Motor neuron (in vitro differentiated cells): ENCODE measurements around the gene FLT1. TPM values are rescaled to one million over a fixed set of nuclear protein-coding genes. Genes with fewer than 3 reads are reported as not detected.
A peak's percentile ranks its signal among the peaks of the same experiment; 100 is the strongest.

Experiments used
- ATAC-seq, 8 experiments: fragments of 200-7000 bp; cut with Tn5 transposase; replicated peaks in 6 of 8; 2 replicates each; pipeline ENCODE4 v1.8.0; 2021; ENCODE audit warnings: mild to moderate bottlenecking in 8 of 8, moderate library complexity in 8 of 8
- H3K27ac ChIP-seq, 2 donors: fragments of 250-450 bp; sonication (Bioruptor Pico); 2 replicates each; pipeline ENCODE4 v1.9.0; 2021; ENCODE audit warnings: antibody characterized with exemption in 2 of 2, mild to moderate bottlenecking in 2 of 2, moderate library complexity in 1 of 2
- H3K4me1 ChIP-seq, 2 donors: fragments of 250-450 bp; sonication (Bioruptor Pico); replicated peaks in 1 of 2; 2 replicates each; pipeline ENCODE4 v1.6.1; 2021; ENCODE audit warnings: antibody characterized with exemption in 2 of 2, mild to moderate bottlenecking in 2 of 2, moderate library complexity in 1 of 2
- H3K4me3 ChIP-seq, 5 donors: fragments of 250-450 bp; sonication (Bioruptor Pico); 2 replicates each; pipeline ENCODE4 v1.9.0; 2021; ENCODE audit warnings: antibody characterized with exemption in 5 of 5, mild to moderate bottlenecking in 5 of 5, moderate library complexity in 4 of 5
- WGBS, 10 experiments: fragments of 450-650 bp; shearing (Covaris generic); methylation state at CpG; one replicate each; pipeline ENCODE4 v1.0.0; 2022; 5-methylcytosine and 5-hydroxymethylcytosine counted together
- in situ Hi-C, 9 experiments: fragments of 400-800 bp; cut with MboI; loops; one replicate each; pipeline ENCODE4 v1.15.0; 2021; ENCODE audit warnings: low sequenced_read_pairs in 9 of 9, low pct_unique_long_range_greater_than_20kb in 2 of 9; ENCODE audit not compliant: unreplicated experiment in 9 of 9
- total RNA-seq, 8 experiments: library from RNA; unstranded; fragments of 300-600 nt; gene quantifications; 2 replicates each; pipeline versions ENCODE4 v1.2.3 to v1.2.4, GENCODE V29; 2022

FLT1 gene
- total RNA-seq, 8 experiments from 2014 or later = 0.11 to 43.8 (median 0.88) TPM

DNA sequence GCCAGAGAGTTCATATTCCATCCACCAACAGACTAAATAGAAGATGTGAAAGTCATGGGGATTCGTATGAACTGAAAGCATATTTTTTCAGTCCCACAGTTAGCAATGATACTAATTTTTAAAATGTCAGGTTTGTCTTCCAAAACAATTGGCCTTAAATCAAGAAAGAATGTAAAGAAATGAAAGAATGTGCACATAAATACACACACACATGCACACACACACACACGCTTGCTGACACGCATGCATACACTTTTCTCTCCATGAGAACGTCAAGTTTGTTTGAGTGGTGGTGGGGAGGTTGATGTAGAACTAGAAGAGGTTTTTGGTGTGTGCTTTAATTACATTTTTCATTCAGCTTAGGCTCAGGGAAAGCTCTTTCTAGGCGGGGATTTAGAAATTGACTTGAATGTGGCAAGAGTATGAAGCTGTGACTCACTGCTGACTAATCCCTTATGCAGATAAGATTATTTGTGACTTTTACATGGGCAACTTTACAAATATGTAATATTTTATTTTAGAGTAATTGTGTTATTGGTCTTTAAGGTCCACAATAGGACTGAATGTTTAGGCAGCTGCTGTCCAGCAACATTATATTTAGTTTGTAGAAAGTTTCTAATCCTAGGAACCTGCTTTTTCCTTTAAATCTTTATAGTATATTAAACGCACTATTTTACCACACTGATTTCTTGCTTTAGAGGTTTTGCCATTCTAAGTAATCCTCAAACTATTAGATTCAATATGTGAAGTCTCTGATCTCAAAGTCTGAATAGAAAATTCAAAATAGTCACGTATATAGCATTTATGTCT, 18.8 kb downstream of the FLT1 start:
- Histone ChIP-seq H3K4me3 (no peak overlapping the region), H3K27ac (no peak overlapping the region), H3K4me1 (peaks cover 8 to 13% of the 10 kb centered on the region in 2 donors)
- ATAC-seq = peak in 5 of 8 experiments; percentile 53 to 73 (median 72)
- in situ Hi-C loops = loop anchor here in 1 of 9 experiments (25.0 kb wide), 1 partner anchor 139 kb away; no protein-coding TSS in a partner anchor
- WGBS, 10 experiments = 5 to 93% (median 67%) methylated on average over 3 to 7 of the region's 7 CpGs

DNA sequence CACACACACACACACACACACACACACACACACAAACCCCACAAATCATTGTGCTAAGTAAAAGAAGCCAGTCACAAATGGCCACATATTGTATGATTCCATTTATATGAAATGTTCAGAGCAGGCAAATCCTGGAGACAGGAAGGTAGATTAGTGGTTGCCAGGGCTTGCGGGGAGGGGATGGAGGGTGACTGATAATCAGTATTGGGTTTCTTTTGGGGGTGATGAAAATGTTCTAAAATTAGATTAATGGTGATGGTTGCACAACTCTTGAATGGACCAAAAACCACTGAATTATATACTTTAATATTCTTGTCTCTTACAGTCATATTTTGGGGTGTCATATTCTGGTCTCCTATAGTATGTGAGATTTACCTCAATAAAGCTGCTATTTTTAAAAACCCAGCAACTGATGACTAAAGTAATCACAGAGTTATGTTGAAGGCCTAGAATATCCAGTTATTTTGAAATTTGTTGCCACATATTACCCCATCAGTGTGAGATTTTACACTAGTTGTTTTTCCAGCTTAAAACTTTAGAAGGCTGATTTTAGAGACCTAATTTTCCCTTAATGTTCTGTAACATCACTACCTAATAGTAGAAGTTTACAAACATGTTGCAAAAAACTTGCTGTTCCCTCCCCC, 20.3 kb downstream of the FLT1 start:
- in situ Hi-C loops = loop anchor here in 1 of 9 experiments (25.0 kb wide), 1 partner anchor 137 kb away; no protein-coding TSS in a partner anchor
- Histone ChIP-seq H3K4me3 (no peak overlapping the region), H3K4me1 (peaks cover 8 to 13% of the 10 kb centered on the region in 2 donors), H3K27ac (no peak overlapping the region)
- ATAC-seq = no peak
- 100% methylated on average over 1 of the region's 1 CpG; no CpG with 5 or more reads in 6 of the 10 experiments for WGBS, 10 experiments

DNA sequence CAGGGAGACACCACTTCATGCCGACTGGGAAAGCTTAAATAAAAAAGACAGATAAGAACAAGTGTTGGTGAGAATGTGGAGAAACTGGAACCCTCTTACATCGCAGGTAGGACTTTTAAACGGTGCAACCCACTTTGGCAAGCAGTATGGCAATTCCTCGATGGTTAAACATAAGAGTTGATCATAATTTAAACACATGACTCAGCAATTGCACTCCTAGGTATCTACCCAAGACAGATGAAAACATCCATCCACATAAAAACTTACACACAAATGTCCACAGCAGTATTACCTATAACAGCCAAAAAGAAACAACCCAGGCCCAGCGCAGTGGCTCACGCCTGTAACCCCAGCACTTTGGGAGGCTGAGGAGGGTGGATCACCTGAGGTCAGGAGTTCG, 21.9 kb downstream of the FLT1 start:
- in situ Hi-C loops = no loop called here
- no peak overlapping the region for H3K27ac ChIP-seq
- ATAC-seq = no peak
- no peak overlapping the region for H3K4me3 ChIP-seq
- 43 to 100% (median 80%) methylated on average over 1 to 4 of the region's 7 CpGs; no CpG with 5 or more reads in 1 of the 10 experiments for WGBS, 10 experiments
- H3K4me1 ChIP-seq = peaks cover 8 to 13% of the 10 kb centered on the region in 2 donors

DNA sequence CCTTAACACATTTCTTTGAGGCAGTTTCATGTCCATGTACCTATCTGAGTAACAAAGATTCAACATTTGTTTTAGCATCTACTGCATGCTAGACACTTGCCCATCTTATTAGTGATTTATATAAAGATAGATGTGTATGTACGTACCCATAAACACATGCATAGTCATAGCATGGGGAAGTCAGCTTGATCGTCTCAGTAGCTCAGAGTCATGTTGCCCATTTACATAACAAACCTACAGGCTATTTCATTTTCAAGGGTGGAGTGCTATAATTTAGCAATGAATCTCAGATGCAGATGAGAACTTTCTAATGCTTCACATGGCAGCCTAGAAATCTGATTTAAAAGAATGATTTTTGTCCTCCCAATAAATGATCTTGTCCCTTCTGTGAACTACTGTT, 23.5 kb downstream of the FLT1 start:
- peaks cover 0 to 4% of the 10 kb centered on the region in 2 donors for H3K4me1 ChIP-seq
- peak in 3 of 8 experiments; percentile 86 to 91 (median 87) for ATAC-seq
- WGBS, 10 experiments = 0 to 72% (median 24%) methylated on average over 1 to 2 of the region's 2 CpGs; no CpG with 5 or more reads in 4 of the 10 experiments

DNA sequence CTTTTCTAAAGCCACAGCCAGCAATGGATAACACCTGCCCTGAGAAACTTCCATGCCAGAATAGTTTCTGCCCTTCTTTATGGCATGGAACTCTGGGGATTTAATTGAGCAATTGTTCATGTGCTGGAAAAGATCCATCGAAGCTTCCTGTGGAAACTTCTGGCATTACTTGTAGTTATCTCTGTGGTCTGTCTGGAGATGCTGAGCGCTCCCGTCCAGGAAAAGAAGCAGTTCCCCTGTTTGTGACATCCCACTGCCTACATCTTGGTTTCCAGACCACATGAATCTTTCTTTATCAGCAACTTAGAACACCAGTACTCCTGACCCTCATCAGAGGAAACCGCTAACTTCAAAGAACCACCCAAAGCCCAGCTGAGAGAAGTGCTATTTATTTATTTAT, 24.6 kb downstream of the FLT1 start:
- H3K27ac ChIP-seq = no peak overlapping the region
- ATAC-seq = no peak
- 83 to 100% (median 97%) methylated on average over 1 to 4 of the region's 4 CpGs; no CpG with 5 or more reads in 4 of the 10 experiments for whole genome bisulfite sequencing, 10 experiments
- H3K4me1 ChIP-seq = no peaks in the 10 kb centered on the region
- in situ Hi-C loops = no loop called here
- no peak overlapping the region for H3K4me3 ChIP-seq

More for the DNA sequence above, 23.5 kb downstream of the FLT1 start:
- H3K4me3 ChIP-seq = no peak overlapping the region
- no peak overlapping the region for H3K27ac ChIP-seq
- in situ Hi-C loops = no loop called here

DNA sequence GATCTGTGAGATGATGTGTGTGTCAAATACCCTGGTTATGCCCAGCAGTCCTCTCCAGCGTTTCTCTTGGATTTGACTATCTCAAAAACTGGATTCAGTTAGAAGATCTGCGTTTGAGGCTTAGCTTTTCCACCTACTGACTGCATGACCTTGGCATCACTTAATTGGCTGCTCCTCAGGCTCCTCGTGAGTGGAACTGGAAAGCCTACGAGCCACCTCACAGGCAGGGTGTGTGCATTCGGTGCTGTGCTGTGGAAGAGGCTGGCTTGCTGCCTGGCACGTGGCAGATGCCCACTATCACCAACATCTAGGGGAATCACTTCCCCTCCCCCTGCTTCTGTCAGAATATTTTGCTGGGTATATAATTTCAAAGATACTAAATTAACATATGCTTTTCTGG, 25.6 kb downstream of the FLT1 start:
- Histone ChIP-seq H3K27ac (no peak overlapping the region), H3K4me3 (no peak overlapping the region), H3K4me1 (peaks cover 0 to 5% of the 10 kb centered on the region in 2 donors)
- in situ Hi-C loops = no loop called here
- no peak for ATAC-seq
- WGBS, 10 experiments = 55 to 92% (median 80%) methylated on average over 1 to 5 of the region's 6 CpGs; no CpG with 5 or more reads in 3 of the 10 experiments

DNA sequence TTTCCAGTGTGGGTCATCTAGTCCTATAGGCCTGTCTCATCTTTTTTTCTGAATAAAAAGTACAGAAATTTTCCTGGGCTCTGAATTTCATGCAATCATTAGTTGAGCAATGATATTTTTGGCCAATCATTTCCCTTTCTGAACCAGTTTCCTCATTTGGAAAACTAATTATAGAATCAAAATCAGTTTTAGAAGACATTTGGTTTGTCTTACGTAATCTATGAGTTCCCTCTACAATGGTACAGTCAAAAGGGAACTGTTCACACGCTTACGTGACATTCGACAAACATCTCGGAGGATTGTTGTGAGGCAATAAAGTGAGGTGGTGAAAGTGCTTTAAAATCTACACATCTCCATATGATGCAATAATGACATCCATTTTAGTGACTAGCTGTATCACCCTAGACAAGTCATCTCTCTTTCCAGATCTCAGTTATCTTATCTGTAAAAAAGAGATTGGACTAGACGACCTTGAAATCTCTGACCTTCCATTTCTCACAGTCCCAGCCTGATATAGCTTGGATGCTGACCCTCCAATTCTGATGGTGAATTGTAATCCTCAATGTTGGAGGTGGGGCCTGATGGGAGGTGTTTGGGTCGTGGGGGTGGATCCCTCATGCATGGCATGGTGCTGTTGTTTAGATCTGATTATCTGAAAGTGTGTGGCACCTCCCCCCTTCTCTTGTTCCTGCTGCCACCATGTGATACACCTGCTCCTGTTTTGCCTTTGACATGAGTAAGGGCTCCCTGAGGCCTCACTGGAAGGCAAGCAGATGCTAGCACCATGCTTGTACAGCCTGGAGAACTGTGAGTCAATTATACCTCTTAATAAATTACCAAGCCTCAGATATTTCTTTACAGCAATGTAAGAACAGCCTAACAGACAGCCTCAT, 26.7 kb downstream of the FLT1 start:
- no peak for ATAC-seq
- WGBS, 10 experiments = 69 to 100% (median 92%) methylated on average over 1 to 7 of the region's 7 CpGs; no CpG with 5 or more reads in 1 of the 10 experiments
- H3K27ac ChIP-seq = no peak overlapping the region
- H3K4me3 ChIP-seq = no peak overlapping the region
- peaks cover 0 to 15% of the 10 kb centered on the region in 2 donors for H3K4me1 ChIP-seq
- in situ Hi-C loops = no loop called here

DNA sequence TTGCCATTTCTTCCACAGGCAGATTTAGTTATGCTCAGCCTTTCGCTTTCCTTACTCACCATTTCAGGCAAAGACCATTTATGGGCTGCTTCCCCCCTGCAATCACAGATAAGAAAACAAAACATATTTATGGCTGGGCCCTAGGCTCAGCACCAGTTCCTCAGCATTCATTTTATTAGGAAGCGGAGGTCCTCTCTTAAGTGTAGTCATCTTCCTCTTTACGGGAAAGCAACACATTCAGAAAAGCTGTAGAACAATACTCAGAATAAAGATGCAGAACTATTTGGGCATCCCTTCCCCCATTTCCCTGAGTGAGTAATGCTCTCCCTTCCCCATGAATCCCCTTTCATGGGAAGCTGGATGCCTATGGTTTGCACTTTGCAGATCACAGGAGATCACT, 27.9 kb downstream of the FLT1 start:
- no peak for ATAC-seq
- in situ Hi-C loops = no loop called here

DNA sequence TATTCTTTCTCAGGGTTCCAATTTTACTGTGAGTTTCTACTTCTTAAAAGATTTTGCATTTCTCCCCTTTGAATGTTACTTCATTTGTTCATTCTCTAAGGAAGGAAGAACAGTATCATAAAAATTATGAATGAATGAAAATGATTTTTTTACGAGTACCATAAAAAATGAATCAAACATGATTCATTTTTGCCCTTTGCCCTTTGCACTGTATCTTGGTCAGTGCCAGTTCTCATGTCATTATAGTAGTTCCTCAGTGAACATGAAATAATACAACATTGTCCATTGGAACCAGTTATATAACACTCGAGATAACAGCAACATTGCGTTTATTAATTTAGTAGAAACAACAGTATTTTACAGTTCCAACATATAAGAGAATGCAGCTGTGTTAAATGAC, 28.8 kb downstream of the FLT1 start:
- ATAC-seq = no peak
- 79 to 100% (median 96%) methylated on average over 2 to 3 of the region's 3 CpGs; no CpG with 5 or more reads in 1 of the 10 experiments for WGBS, 10 experiments
- Histone ChIP-seq H3K27ac (no peak overlapping the region), H3K4me3 (no peak overlapping the region), H3K4me1 (peaks cover 0 to 23% of the 10 kb centered on the region in 2 donors)
- in situ Hi-C loops = no loop called here

More for the DNA sequence above, 27.9 kb downstream of the FLT1 start:
- WGBS, 10 experiments = 79 to 100% (median 100%) methylated on average over 1 to 3 of the region's 3 CpGs; no CpG with 5 or more reads in 1 of the 10 experiments
- Histone ChIP-seq H3K4me3 (no peak overlapping the region), H3K4me1 (peaks cover 0 to 23% of the 10 kb centered on the region in 2 donors), H3K27ac (no peak overlapping the region)

DNA sequence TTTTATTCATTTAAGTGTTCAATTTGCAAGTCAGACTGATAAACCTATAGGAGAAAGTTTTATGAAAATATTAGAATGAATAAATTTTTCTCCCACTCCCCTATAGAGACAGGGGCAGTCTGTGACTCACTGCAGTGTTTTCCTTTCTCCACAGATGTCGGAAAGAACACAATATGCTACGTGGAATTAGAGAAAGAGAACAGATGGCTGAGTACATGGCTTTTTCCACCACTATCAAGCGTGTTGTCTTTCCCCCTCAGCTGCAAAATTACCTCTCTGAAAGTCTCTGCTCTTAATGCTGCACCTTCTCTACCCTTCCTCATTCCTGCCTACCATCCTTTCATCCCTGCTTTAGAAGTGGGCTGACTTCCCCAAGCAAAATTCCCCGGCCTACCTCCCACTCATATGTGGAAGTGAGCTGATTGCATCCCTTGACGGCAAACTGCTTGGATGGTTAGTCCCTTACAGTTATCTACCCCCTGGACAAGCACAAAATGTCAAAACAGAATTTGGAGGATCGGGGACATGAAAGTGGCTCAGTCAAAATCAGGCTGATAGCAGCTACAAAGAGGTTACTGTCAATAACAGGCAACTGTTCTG, 30.0 kb downstream of the FLT1 start:
- 49 to 100% (median 74%) methylated on average over 1 to 6 of the region's 6 CpGs; no CpG with 5 or more reads in 1 of the 10 experiments for WGBS, 10 experiments
- H3K4me1 ChIP-seq = peaks cover 0 to 23% of the 10 kb centered on the region in 2 donors
- in situ Hi-C loops = no loop called here
- peak in 2 of 8 experiments; percentile 36 to 48 for ATAC-seq
- no peak overlapping the region for H3K27ac ChIP-seq
- no peak overlapping the region for H3K4me3 ChIP-seq

DNA sequence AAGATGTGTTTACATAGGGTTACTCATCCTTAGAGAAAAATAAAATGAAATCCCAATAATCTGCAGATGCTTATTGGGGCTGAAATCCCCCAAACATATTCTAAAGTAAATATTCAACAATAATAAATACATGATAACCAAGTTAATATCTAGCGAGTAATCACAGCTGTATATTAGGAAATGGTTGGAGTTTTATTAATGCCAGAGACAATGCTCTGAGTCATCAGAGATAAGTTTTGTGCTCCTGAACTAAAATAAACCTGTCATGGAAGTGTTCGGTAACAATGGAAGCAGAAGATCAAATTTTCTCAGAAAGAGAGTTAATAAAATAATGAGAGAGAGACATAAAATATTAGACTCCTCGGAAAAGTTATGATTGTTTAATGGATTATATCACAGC, 31.4 kb downstream of the FLT1 start:
- peaks cover 0 to 23% of the 10 kb centered on the region in 2 donors for H3K4me1 ChIP-seq
- ATAC-seq = no peak
- in situ Hi-C loops = no loop called here
- no peak overlapping the region for H3K4me3 ChIP-seq
- 65 to 100% (median 90%) methylated on average over 1 to 3 of the region's 3 CpGs for WGBS, 10 experiments
- H3K27ac ChIP-seq = no peak overlapping the region

DNA sequence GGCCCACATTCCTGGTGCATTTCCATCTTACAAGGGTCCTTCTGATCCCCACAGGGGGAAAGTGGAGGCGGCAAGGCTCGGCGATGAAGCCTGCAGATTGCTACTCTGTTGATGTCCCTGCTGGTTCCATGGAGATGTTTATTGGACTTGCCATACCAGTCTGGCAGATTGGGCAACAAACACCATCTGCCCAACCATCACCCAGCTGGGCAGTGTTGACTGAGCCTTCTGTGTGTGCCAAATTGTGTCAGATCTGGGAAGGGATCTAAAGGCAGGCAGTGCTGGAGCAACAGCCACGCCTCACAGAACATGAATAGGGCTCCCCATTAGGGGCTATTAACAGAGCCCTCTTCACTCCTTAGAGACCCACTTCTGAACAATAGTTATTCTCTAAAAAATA, 35.0 kb downstream of the FLT1 start:
- no peak overlapping the region for H3K4me3 ChIP-seq
- no peak overlapping the region for H3K27ac ChIP-seq
- ATAC-seq = no peak
- in situ Hi-C loops = no loop called here
- 50 to 100% (median 100%) methylated on average over 1 to 3 of the region's 4 CpGs; no CpG with 5 or more reads in 7 of the 10 experiments for WGBS, 10 experiments
- H3K4me1 ChIP-seq = peaks cover 0 to 23% of the 10 kb centered on the region in 2 donors
